Measurements from ENCODE around the gene TPD52L1. TPM values are rescaled to one million over a fixed set of nuclear protein-coding genes. Genes with fewer than 3 reads are reported as not detected.

TPD52L1 gene
- polyA plus RNA-seq, 3 donors from 2014 or later: 2.2 to 5.2 (median 4.4) TPM

GRCh38 chr6:125231133-125231532, 77.6 kb downstream of the TPD52L1 start:
- H3K36me3 Mint-ChIP-seq: no peaks in the 10 kb centered on the region
- no peak overlapping the region for H3K4me3 Mint-ChIP-seq
- peaks cover 0 to 4% (median 0%) of the 10 kb centered on the region in 3 donors for H3K27me3 Mint-ChIP-seq (ENCODE audit: low read depth in 3 of 3)
- no peaks in the 10 kb centered on the region for H3K9me3 Mint-ChIP-seq
- DNase-seq: no peak
- H3K27ac Mint-ChIP-seq: no peak overlapping the region
- no peaks in the 10 kb centered on the region for H3K4me1 Mint-ChIP-seq

DNA sequence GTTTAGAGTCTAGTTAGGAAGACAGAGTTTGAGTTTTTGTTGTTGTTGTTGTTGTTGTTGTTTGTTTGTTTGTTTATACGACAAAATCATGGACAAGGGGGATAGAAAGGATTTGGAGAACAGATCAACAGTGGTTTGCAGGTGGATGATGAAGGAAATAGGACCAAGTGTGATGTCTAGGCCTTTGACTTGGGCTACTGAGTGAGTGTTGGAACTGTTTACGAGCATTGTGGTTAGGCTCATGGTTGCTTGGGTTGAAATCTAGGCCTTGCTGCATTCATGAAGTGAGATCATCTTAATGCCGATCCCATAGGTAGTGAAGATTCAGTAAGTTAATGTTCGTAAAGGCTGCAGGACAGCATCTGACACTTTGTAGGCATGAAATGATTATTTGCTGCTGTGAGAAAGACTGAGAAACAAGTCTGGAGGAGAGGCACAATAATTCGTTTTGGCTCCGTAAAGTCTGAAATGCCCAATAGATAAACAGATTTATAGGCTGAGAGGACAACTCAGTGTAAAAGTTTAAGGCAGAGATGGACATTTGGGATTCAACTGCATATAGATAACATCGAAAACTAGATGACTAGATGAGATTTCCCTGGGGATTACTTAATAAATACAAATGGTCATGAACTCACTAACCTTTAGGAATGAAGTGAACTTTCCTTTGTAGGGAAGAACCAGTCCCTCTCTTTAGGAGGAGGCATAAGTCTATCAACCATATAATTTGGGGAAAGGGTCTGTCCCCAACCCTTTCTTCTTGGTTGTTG, 78.2 kb downstream of the TPD52L1 start:
- Mint-ChIP-seq H3K9me3 (no peaks in the 10 kb centered on the region), H3K36me3 (no peaks in the 10 kb centered on the region), H3K4me1 (no peaks in the 10 kb centered on the region), H3K27me3 (ENCODE audit: low read depth in 3 of 3) (peaks cover 0 to 3% (median 0%) of the 10 kb centered on the region in 3 donors), H3K4me3 (no peak overlapping the region), H3K27ac (no peak overlapping the region)
- no peak for DNase-seq

DNA sequence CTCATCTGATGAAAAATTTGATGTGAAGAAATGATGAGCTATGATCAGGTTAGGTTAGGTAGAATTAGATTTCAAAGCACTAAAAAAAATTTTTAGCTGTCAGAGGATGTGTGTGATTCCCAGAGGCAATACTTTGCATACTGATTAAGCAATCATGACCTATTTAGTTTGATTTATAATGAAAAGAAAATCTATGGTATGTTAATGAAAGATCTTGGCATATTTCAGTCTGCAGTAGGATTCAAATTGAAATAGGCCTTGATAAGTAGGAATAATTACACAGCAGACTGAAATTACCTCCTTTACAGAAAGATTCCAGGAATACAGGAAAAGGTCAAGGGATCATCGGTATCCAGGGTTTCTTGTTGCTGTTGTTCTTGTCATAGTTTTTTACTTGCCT, 78.9 kb downstream of the TPD52L1 start:
- peaks cover 0 to 3% (median 0%) of the 10 kb centered on the region in 3 donors for H3K27me3 Mint-ChIP-seq (ENCODE audit: low read depth in 3 of 3)
- H3K27ac Mint-ChIP-seq: no peak overlapping the region
- H3K4me3 Mint-ChIP-seq: no peak overlapping the region
- H3K4me1 Mint-ChIP-seq: no peaks in the 10 kb centered on the region
- no peaks in the 10 kb centered on the region for H3K36me3 Mint-ChIP-seq
- H3K9me3 Mint-ChIP-seq: no peaks in the 10 kb centered on the region
- DNase-seq: no peak

DNA sequence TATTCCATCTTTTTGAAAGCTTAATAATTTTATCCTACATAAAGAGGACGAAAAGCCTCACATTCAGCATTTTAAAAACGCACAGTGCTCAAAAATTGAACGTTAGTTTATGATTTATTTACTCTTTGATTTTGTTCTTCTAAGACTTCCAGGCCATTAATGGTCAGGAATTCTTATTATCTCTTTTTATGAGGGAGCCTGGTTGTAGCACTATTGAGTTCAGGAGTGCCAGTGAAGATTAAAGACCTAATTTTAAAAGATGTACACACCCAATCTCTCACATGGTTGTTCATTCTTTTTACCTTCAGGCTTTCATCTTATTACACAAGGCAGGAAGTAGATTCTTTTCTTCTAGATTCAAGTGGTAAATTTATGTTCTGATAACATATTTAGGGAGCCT, 79.6 kb downstream of the TPD52L1 start:
- no peaks in the 10 kb centered on the region for H3K36me3 Mint-ChIP-seq
- H3K27me3 Mint-ChIP-seq (ENCODE audit: low read depth in 3 of 3): peaks cover 0 to 3% (median 0%) of the 10 kb centered on the region in 3 donors
- no peaks in the 10 kb centered on the region for H3K4me1 Mint-ChIP-seq
- DNase-seq: no peak
- no peak overlapping the region for H3K4me3 Mint-ChIP-seq
- H3K9me3 Mint-ChIP-seq: no peaks in the 10 kb centered on the region
- H3K27ac Mint-ChIP-seq: no peak overlapping the region

GRCh38 chr6:125236536-125237327, 83.2 kb downstream of the TPD52L1 start:
- H3K4me3 Mint-ChIP-seq: no peak overlapping the region
- peaks cover 0 to 4% (median 2%) of the 10 kb centered on the region in 3 donors for H3K27me3 Mint-ChIP-seq (ENCODE audit: low read depth in 3 of 3)
- no peak for DNase-seq
- peaks cover 11 to 16% (median 11%) of the 10 kb centered on the region in 3 donors for H3K36me3 Mint-ChIP-seq
- H3K9me3 Mint-ChIP-seq: peaks cover 11 to 25% (median 18%) of the 10 kb centered on the region in 6 donors
- H3K27ac Mint-ChIP-seq: no peak overlapping the region
- H3K4me1 Mint-ChIP-seq: no peaks in the 10 kb centered on the region

DNA sequence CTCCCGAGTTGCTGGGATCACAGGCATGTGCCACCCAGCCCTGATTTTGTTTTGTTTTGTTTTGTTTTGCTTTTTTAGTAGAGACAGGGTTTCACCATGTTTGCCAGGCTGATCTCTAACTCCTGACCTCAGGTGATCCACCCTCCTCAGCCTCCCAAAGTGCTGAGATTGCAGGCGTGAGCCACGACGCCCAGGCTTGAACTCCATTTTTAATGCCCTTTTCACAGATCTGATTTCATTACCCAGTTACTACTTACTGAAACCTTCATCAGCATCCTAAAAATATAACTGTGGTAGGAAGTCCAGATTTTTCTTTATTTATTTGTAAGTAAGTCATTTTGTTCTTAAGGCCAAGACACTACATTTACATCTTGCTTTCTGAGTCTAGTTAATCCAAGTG, 84.2 kb downstream of the TPD52L1 start:
- Mint-ChIP-seq H3K27me3 (ENCODE audit: low read depth in 3 of 3) (peaks cover 0 to 4% (median 2%) of the 10 kb centered on the region in 3 donors), H3K36me3 (peaks cover 13 to 18% (median 13%) of the 10 kb centered on the region in 3 donors), H3K4me1 (no peaks in the 10 kb centered on the region), H3K9me3 (peaks cover 18 to 33% (median 28%) of the 10 kb centered on the region in 6 donors), H3K4me3 (no peak overlapping the region), H3K27ac (no peak overlapping the region)
- no peak for DNase-seq

GRCh38 chr6:125245109-125245508, 91.5 kb downstream of the TPD52L1 start:
- Mint-ChIP-seq H3K4me3 (no peak overlapping the region), H3K9me3 (peaks cover 29 to 40% (median 31%) of the 10 kb centered on the region in 6 donors), H3K4me1 (no peaks in the 10 kb centered on the region), H3K27me3 (ENCODE audit: low read depth in 3 of 3) (peaks cover 0 to 3% (median 2%) of the 10 kb centered on the region in 3 donors), H3K27ac (no peak overlapping the region), H3K36me3 (peaks cover 19 to 29% (median 21%) of the 10 kb centered on the region in 3 donors)
- DNase-seq: no peak

GRCh38 chr6:125245523-125246264, 92.1 kb downstream of the TPD52L1 start:
- peaks cover 24 to 34% (median 26%) of the 10 kb centered on the region in 6 donors for H3K9me3 Mint-ChIP-seq
- no peak overlapping the region for H3K4me3 Mint-ChIP-seq
- H3K4me1 Mint-ChIP-seq: no peaks in the 10 kb centered on the region
- H3K27me3 Mint-ChIP-seq (ENCODE audit: low read depth in 3 of 3): peaks cover 0 to 3% (median 1%) of the 10 kb centered on the region in 3 donors
- no peak overlapping the region for H3K27ac Mint-ChIP-seq
- no peak for DNase-seq
- peaks cover 18 to 26% (median 19%) of the 10 kb centered on the region in 3 donors for H3K36me3 Mint-ChIP-seq

DNA sequence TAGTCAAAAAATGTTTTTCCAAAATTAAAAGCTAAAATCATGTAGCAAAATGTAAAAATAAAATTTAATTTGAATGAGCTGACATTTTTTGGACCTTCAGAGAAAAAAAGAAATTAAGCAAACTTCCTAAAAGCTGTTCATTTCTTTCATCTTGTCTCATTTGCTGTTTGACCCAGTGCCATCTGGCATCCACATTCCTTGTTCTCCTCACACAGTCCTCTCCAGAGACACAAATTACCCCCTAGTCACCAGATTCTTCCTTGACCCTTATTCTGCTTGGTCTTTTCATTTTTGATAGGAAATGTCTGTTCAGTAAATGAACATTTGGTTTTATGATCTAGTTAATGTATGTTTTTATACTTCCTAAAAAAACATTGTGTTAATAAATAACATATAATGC, 93.0 kb downstream of the TPD52L1 start:
- Mint-ChIP-seq H3K27me3 (ENCODE audit: low read depth in 3 of 3) (peaks cover 0 to 3% (median 0%) of the 10 kb centered on the region in 3 donors), H3K4me1 (peaks cover 0 to 2% of the 10 kb centered on the region in 2 donors), H3K4me3 (no peak overlapping the region), H3K36me3 (peaks cover 9 to 22% (median 11%) of the 10 kb centered on the region in 3 donors), H3K27ac (no peak overlapping the region), H3K9me3 (peaks cover 16 to 26% (median 19%) of the 10 kb centered on the region in 6 donors)
- no peak for DNase-seq

- no peak for DNase-seq
- H3K36me3 Mint-ChIP-seq: peaks cover 3 to 15% (median 5%) of the 10 kb centered on the region in 3 donors
- peaks cover 4 to 8% of the 10 kb centered on the region in 2 donors for H3K4me1 Mint-ChIP-seq
- peaks cover 0 to 3% (median 2%) of the 10 kb centered on the region in 3 donors for H3K27me3 Mint-ChIP-seq (ENCODE audit: low read depth in 3 of 3)
- H3K27ac Mint-ChIP-seq: no peak overlapping the region
- no peak overlapping the region for H3K4me3 Mint-ChIP-seq
- H3K9me3 Mint-ChIP-seq: peaks cover 3 to 10% (median 7%) of the 10 kb centered on the region in 6 donors
Observed at GRCh38 chr6:125248136-125248535, 94.6 kb downstream of the TPD52L1 start.

DNA sequence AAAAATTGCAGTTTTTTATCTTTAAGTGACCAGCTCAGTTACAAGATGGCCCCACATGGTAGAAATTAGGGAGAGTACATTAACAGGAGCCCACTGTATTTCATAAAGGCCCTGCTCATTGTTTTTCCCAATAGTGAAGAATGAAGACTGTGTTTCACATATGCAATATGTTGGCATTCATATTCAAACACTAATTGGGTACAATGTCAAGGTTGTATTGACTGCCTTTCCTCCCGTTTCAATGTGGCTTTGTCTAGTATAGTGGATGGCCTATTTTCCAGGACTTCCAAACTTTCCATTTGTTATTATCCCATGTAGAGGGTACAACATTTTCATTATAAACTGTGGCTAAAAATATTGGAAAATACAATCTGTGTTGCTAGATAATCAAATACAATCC, 96.9 kb downstream of the TPD52L1 start:
- Mint-ChIP-seq H3K36me3 (peaks cover 0 to 10% (median 0%) of the 10 kb centered on the region in 3 donors), H3K9me3 (peaks cover 0 to 2% (median 0%) of the 10 kb centered on the region in 6 donors), H3K27ac (no peak overlapping the region), H3K4me3 (no peak overlapping the region), H3K27me3 (ENCODE audit: low read depth in 3 of 3) (peaks cover 0 to 6% (median 5%) of the 10 kb centered on the region in 3 donors), H3K4me1 (peaks cover 4 to 8% of the 10 kb centered on the region in 2 donors)
- DNase-seq: no peak

DNA sequence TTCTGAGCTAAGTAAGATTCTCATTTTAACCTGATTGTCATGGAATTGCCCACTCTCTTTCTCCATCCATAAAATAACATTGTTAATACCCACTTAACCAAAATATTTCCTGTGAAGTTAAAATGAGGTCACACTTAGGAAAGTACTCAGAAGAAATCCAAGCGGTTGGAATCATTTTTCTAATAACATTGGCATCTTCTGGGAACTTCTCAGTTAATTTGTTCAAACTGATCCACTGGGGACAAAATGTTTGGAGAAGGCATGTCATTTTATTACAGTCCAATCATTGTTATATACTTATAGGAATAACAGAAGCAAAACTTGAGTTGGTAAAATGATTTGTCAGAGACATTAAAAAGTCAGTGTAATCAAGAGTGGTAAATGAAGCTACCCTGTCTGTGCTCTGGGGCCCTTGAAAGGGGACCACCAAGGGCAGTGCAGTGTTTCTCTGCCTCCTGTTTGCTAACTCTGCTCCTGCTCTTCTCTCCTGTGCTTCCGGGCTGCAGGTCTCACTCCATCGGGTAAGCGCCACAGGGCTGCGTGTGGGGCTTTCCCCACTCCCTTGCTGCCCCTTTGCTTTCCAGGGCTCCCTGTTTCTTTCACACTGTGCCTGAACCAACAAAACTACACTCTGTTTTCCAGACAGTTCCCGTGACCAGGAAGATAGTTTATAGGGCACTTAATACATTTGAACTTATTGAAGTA, 98.1 kb downstream of the TPD52L1 start:
- H3K9me3 Mint-ChIP-seq: peaks cover 0 to under 1% (median 0%) of the 10 kb centered on the region in 6 donors
- peak overlapping the region in 5 of 6 donors; percentile 37 to 77 (median 51) for H3K27ac Mint-ChIP-seq
- DNase-seq: no peak
- peaks cover 0 to 5% (median 5%) of the 10 kb centered on the region in 3 donors for H3K27me3 Mint-ChIP-seq (ENCODE audit: low read depth in 3 of 3)
- peaks cover 0 to 6% (median 0%) of the 10 kb centered on the region in 3 donors for H3K36me3 Mint-ChIP-seq
- H3K4me1 Mint-ChIP-seq: peaks cover 4 to 8% of the 10 kb centered on the region in 2 donors
- peak overlapping the region in 4 of 5 donors; percentile 19 to 55 (median 25) for H3K4me3 Mint-ChIP-seq

GRCh38 chr6:125252891-125253290, 99.3 kb downstream of the TPD52L1 start:
- Mint-ChIP-seq H3K4me3 (no peak overlapping the region), H3K4me1 (peaks cover 4 to 8% of the 10 kb centered on the region in 2 donors), H3K27ac (peak overlapping the region in 1 of 6 donors; percentile 15), H3K9me3 (no peaks in the 10 kb centered on the region), H3K27me3 (ENCODE audit: low read depth in 3 of 3) (peaks cover 0 to 5% (median 3%) of the 10 kb centered on the region in 3 donors), H3K36me3 (no peaks in the 10 kb centered on the region)
- no peak for DNase-seq

All from immature natural killer cell (primary cell).